HG02759 (cell line): ENCODE data around the gene TMC8.

Experiments used
- ATAC-seq: cut with Tn5 transposase; IDR thresholded peaks from one replicate; pipeline ENCODE4 v1.9.1; 2021; ENCODE audit warnings: mild to moderate bottlenecking, moderate library complexity; ENCODE audit not compliant: unreplicated experiment

Gene TMC8

DNA sequence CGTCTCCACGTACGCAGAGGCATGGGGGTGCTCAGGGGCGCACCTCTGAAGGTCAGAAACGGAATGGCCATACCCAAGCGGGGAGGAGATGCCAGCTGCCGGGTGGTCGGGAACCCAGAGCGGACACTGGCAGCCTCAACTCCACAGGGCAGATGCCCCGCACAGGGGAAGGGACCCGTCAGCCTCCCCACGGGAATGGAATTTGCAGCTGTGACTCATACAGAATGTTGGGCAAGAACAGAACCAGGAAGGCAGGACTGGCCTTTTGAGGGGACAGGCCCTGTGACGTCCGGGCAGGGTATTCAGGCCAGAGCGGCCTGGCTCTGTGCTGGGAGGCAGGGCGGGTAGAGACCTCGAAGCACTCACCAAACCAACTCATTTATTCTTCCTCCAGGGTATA is 48.8 kb downstream of the TMC8 start:
- no peak for ATAC-seq

DNA sequence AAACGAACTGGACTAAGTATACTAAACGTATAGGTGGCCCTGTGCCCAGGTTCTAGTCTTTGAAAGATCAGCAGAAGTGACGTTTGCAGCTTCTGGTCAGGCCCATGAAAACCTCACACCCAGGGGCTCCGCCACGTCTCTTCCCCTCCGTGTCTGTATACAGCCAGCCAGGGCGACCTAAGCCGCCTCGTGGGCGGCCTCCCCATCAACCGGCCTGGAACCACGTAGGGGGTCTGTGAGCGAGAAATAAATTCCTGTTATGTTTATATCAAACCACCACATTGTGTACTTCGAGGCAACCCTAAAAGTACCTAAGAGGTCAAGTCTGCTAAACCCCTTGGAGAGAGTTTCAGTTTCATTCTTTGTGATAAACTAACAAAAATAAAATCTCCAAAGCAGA is 49.5 kb downstream of the TMC8 start:
- ATAC-seq = no peak

DNA sequence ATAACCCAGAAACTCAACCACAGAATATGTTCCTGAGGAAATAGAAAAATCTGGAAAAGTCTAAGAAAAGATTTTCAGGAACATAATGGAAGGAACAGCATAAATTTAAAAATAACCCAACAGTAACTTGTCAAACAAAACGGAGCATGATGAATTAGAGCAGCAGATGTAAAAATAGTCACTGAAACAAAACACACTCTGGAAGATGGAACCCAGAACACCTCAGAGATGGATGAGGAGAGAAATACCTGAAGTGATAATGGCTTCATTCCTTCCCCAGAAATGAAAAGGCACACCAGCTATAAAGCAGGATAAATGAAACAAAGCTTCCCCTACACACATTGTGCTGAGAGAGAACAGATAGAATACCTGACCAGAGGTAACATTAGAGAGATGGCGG is 49.9 kb downstream of the TMC8 start:
- no peak for ATAC-seq

DNA sequence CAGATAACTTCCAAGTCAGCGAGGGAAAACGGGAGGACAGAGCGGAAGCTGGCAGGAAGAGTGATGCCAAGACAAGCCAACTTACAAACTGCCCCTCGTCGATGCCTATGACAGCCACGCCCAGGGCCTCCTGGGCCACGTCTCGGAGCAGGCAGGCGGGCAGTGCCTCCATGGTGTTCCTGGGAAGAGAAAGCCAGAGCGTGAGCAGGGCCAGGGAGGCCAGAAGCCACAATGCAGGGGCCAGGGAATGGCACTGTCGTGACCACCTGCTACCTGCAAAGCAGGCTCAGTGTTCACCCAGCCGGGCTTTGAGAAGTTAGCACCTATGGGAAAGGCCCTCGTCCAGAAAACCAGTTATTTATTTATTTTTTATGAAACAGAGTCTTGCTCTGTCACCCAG is 51.9 kb downstream of the TMC8 start:
- no peak for ATAC-seq

DNA sequence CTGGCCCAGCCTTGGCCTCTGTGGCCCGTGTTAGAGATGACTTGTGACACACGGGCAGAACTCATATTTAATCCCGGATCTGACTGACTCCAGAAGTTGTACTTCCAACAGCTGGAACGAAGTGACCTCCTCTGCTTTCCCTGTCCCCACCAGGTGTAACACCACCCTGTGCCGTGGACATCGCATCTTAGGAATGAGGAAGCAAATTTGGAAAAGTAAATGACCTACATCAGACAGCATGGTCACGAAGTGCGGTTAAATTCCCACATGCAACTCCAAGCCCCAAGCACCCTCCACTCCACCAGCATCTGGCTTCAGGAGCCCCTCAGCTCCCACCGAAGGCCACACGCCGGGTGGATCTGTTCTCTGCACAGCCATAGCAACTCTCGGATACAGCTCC is 53.3 kb downstream of the TMC8 start:
- ATAC-seq = no peak

DNA sequence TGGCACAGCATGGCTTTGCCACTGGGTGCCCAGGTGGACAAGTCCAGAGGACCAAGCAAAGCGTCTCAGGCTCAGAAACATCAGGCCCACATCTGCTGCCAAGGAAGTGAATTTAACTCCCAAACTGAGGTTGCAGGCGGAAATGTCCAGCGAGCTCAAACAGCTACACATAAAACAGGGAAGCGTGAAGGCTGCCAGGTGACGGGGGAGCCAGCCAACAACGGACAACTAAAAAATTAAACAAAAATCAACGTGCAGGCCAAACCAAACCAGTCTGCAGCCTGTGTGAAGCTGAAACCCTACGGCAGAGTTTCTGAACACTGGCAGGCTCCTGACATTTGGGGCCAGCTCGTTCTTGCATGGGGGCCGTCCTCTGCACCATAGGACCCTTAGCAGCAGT is 53.8 kb downstream of the TMC8 start:
- ATAC-seq = no peak

DNA sequence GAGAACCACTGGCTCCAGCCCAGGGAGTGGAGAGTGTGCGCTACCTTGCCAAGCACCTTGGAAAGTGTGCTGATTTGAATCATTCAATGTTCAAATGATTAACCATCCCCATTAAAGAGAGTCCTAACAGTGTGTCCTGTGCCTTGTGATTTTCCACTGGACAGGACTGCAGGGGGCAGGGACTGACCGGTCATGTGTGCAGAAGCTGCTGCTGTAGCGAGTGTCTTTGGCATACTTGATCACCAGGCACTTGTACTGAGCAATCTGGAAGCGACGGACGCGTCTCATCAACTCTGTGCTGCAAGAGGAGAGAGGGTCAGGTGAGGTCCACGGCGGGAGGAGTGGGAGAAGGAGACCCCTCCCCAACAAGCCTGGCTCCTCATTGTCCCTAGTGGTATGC is 54.3 kb downstream of the TMC8 start:
- ATAC-seq = no peak

DNA sequence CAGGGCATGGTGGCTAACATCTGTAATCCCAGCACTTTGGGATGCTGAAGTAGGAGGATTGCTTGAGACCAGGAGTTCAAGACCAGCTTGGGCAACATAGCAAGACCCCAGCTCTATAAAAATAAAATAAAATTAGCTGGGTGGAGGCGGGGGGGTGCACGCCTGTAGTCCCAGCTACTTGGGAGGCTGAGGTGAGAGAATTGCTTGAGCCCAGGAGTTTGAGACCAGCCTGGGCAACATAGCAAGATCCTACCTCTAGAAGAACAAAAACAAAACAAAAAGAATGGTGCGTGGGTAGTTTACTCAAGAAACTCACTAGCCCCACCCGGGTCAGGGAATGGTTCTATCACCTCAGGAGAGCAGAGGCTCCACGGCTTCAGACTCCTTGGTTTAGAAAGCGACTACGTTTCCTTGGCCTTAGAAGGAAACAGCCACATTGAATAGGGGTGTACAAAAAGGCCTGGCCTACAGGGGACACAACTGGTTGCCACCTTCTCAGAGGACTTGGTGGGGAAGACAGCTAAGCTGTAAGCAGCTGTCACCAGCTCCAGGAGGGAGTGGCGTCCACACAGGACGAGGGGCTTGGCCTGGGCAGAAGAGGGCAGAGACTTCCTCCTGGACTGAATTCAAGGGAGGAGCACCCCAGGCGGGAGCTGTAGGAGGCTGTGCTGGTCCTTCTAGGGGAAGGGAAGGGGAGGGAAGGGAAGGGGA is 55.6 kb downstream of the TMC8 start:
- ATAC-seq = no peak

DNA sequence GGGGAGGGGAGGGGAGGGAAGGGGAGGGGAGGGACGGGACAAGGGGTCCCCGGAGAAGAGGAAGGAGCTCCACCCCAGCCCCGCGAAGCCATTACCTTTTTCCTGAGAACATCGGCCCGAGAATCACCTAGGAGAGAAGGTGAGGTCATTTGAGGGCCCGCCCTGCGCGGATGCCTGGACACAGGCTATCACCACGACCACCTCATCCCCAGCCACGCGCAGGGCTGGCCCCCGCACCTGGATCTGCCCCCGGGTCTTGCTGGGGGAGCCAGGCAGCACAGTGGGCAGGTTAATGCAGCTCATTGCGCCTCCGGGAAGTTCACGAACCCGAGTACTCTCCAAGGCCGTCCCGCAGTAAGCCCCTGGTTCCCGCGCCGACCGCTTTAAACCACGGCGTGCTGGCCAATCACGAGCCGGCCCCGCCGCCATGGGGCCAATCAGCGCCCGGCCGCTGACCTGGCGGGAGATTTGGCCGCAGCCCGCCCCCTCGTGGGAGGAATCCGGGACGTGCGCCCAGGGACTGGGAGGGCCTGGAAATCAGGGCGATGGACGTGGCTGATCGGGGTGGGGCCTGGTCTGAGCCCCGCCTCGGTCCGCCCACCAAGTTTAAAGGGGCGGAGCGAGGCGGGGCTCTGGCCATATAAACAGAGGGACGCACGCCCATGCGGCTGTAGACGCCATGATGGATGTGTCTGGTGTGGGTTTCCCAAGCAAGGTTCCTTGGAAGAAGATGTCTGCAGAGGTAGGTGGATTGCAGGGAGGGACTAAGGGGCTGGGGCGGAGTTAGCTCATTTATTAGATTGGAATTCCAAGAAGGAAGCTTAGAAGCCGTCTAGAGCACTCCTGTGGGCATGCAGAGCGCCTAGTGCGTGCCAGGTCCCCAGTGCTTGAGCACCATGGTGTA is 56.4 kb downstream of the TMC8 start, which contains the start of the genes AFMID and TK1:
TSS of gene AFMID (plus strand) at position 671 of the 904 bp plus-strand sequence. CDS start at position 680, 9 bp downstream.
TSS of gene TK1 (minus strand) at position 361 of the 904 bp plus-strand sequence. CDS start at position 303, 58 bp downstream.
- ATAC-seq = peak; percentile 95
